GM12872 (cell line): ENCODE results near the gene PIH1D1.

Source experiments
- TF ChIP-seq, protein P1 (sequence below): IDR thresholded peaks from 3 replicates; pipeline ENCODE4 v1.5.1; 2011; ENCODE audit warnings: low read depth, mild to moderate bottlenecking, low read length, moderate library complexity; ENCODE audit not compliant: insufficient read depth

Gene PIH1D1

DNA sequence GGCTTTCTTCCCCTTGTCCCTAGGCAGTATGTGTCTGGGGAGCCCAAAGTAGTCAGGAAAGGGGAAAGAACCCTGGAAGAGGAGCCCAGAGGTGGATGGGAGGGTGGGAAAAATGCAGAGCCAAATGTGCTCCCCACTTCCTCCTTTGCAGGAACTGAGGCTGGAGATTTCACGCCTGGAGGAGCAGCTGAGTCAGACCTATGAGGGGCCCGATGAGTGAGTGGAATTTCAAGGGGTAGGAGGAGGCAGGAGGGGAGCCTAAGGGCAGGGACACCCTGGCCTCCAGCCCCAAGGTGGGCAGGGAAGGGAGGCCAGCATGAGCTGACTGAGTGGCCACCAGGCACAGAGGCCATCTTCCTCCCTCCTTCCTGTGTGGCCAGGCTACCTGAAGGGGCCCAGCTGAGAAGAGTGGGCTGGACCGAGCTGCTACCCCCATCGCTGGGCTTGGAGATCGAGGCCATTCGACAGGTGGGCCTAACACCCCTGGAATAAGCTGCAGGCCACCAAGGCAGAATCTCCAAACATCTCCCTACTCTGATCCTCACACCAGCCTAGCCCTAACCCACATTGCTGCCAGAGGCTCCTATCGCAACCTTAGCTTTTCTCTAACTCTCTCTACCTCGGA, 42.7 kb downstream of the PIH1D1 start:
- TF ChIP-seq, protein P1, sequence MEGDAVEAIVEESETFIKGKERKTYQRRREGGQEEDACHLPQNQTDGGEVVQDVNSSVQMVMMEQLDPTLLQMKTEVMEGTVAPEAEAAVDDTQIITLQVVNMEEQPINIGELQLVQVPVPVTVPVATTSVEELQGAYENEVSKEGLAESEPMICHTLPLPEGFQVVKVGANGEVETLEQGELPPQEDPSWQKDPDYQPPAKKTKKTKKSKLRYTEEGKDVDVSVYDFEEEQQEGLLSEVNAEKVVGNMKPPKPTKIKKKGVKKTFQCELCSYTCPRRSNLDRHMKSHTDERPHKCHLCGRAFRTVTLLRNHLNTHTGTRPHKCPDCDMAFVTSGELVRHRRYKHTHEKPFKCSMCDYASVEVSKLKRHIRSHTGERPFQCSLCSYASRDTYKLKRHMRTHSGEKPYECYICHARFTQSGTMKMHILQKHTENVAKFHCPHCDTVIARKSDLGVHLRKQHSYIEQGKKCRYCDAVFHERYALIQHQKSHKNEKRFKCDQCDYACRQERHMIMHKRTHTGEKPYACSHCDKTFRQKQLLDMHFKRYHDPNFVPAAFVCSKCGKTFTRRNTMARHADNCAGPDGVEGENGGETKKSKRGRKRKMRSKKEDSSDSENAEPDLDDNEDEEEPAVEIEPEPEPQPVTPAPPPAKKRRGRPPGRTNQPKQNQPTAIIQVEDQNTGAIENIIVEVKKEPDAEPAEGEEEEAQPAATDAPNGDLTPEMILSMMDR: no peak

DNA sequence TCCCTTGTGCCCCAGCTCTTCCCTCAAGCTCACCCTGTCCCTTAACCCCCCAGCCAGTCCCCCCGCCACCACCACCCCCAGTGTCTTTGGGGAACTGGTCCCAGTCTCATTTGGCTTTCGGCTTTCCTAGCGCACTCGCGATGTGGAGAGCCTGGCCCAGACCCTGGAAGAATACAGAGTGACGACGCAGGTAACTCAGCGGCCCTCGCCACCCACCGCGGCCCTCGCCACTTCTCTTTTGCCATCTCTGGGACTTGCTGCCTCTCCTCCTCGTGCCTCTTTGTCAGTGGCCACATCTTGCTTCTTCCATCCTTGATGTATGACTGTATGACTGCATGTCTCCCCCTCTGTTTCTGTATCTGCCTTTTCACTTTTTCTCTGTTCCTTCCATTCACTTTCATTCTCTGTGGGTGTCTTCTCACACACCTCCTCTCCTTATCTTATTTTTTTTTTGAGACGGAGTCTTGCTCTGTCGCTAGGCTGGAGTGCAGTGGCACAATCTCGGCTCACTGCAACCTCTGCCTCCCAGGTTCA, 44.1 kb downstream of the PIH1D1 start:
- TF ChIP-seq, protein P1: no peak

DNA sequence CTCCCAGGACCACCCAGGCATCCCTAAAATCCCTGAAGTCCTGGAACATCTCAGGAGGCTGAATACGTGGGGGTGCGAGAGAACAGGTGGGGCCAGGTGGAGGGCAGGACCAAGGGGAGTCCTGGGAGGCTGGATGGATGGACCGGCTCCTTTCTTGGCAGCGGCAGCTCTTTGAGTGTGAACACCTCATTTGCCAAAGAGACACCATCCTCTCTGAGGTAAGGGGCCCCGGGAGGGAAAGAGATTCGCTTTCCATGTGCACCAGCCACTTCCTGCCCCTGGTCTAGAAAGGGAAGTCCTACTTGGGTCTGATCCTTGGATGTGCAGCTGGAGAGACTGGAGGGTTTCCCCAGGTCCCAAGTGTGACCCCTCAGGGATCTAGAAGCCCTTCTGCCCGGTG, 44.5 kb downstream of the PIH1D1 start:
- TF ChIP-seq, protein P1: no peak

DNA sequence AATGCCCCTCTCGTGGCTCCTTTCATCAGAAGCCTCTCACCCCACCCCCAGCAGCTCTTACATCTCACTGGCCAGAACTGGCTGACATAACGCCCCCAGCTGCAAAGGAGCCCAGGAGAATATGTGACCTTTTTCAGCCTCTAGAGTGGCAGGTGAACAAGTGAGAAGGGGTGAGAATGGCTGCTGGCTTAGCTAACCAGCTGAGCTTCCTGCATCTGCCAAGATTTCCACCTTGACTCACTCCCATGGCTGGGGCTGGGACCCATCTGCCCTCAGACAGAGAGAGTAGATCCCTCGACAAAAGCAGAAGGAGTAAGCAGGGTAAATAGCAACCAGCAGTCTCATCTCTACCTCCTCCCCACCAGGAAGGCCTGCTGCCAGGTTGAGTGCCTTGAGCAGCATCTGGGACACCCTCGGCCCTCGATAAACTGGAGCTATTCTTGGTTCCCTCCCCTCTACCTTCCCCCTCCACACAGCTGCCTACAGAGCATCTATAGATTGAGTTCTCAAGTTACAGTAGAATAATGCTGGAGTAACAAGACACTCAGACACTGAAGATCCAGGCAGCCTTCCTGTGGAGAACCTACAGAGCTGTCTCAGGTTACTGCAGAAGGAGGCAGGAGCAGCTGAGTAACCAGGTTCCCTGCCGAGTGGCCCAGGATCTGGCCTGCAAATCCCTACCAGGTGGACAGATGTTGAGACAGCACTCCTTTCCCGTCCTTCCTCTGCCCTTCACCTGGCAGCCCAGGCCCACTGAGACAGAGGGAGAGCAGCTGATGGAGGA, 48.0 kb downstream of the PIH1D1 start:
- TF ChIP-seq, protein P1: no peak

DNA sequence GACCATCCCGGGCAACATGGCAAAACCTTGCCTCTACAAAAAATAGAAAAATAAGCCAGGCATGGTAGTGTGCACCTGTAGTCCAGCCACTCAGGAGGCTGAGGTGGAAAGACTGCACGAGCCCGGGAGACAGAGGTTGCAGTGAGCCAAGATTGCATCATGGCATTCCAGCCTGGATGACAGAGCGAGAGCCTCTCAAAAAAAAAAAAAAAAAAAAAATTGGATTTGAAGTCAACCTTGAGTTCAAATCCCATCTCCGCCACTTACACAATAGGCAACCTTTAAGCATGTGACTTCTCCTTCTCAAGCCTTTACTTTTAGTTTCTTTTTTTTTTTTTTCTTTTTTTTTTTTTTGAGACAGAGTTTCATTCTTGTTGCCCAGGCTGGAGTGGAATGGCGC, 51.6 kb downstream of the PIH1D1 start:
- TF ChIP-seq, protein P1: no peak

DNA sequence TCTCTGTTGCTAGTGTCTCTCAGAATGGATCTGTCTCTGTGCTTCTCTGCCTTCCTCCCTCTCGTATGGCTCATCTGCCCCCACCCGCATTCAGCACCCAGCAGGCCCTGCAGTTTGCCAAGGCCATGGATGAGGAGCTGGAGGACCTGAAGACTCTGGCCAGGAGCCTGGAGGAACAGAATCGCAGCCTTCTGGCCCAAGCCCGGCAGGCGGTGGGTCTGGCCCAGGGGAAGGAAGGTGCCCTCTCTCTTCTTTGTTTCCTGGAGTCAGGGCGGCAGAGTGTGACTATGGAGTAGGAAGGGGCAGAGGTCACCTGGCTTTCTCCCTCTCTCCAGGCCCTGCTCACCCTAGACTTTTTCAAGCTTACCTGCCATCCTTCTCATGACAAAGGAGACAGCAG, 52.7 kb downstream of the PIH1D1 start:
- TF ChIP-seq, protein P1: no peak

DNA sequence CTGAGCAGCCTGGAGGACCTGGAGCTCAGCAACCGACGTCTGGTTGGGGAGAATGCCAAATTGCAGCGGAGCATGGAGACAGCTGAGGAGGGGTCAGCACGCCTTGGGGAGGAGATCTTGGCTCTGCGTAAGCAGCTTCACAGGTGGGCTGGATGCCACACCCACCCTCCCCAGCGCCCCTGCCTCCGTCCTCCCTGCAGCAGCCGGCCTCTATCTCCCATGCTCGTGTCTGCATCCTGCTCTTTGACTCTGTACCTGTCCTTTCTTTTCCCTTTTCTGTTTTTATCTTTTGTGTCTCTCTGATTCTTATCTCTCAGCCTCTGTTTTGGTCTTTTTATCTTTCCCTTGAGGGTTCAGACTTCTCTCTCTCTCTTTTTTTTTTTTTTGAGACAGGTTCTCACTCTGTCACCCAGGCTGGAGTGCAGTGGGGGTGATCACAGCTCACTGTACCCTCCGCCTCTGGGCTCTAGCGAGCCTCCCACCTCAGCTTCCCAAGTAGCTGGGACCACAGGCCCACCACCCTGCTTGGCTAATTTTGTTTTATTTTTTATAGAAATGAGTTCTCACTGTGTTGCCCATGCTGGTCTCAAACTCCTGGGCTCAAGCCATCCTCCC, 53.5 kb downstream of the PIH1D1 start:
- TF ChIP-seq, protein P1: no peak
